ENCODE results near the gene TMEM269. TPM values are rescaled to one million over a fixed set of nuclear protein-coding genes. Genes with fewer than 3 reads are reported as not detected.

TMEM269 gene, protein sequence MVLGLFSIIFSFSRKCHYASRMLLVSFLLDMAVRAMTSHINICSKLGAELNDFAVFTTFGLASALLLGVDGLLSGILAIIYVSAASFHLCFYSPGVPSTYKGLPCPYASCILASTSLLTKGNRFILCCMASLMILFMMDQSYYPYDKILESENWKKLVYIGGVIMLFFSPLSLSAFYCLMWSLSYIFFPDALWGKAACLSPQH
- not detected in 2 replicates for total RNA-seq

DNA sequence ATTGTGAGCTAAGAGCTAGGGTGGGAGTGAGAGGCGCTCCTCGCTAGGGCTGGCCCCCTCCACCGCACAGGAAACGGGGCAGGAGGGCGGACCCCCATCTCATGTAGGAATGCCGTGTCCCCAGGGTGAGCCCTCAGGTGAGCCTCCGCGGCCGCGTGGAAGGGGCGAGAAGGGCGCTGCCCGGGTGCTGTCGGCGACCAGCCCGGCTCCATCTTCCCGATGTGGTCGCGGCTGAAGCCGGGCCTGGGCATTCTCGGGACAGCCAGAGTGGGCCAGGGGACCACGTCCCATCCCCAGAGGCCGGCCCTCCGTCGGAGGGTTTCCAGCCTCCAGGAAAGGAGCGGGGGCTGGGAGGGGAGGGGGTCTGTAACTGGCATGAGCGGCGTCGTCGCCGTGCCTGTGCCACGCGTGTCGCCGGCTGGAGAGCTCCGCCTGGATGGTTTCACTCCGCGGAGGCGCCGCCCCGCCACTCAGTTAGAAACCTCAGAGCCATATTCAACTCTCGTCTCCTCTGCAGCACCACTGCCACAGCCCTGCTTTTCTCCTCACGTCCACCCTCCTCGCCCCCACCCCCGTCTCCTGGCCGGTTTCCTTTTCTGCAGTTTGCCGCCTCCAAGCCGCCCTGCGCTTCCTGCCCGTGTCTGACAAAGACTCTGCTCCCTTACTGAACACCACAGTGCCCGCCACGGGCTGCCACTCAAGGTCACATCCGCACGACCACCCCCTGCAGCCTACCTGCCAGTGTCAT lies at the start of gene TMEM269:
TMEM269 (plus strand) TSS at position 46 of the 748 bp plus-strand sequence. CDS start 4,903 bp downstream, outside the sequence.

DNA sequence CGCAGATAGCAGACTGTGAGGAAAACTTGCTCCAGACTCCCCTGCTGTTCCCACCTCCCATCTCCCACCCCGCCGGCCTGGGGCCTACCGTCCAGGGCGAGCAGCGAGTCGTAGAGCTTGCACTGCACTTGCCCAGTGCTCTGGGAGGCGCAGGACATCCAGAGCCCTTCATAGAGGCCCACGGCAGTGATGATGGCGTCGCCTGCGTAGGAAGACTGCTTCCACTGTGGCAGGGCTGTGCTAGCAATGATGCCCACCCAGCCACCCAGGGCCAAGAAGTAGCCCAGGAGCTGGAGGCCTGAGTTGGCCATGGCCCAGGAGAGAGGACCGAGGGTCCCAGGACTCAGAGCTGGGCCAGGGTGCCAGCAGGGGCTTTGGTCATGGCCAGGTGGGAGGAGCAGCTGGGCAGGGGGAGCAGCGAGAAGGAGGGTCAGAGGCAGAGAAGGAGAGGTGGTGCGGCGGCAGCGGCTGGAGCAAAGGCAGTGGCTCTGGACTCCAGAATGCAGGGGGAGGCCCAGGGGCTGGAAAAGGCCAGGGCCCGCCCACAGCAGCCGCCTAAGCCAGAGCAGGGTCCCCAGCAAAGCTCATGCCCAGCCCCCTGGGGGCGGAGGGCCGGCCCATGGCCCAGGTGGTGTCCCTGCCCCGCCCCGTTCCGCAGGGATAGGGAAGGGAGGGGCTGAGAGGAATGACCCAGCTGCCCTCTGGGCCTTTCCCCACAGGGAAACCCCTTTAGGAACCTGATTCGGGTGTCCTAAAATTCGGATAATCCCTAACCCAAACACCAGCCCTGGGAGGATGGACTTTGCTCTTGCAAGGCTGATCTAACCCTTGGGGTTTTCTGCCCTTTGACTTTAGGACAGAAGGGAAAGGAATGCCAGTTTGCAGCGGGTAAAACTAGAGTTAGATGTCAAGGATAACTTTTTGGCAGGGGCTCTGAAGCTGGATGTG lies 44.8 kb upstream of the TMEM269 start, which contains the start of gene CLDN19:
CLDN19 (minus strand) TSS at position 484 of the 948 bp plus-strand sequence; CDS start at position 311, 173 bp downstream.

DNA sequence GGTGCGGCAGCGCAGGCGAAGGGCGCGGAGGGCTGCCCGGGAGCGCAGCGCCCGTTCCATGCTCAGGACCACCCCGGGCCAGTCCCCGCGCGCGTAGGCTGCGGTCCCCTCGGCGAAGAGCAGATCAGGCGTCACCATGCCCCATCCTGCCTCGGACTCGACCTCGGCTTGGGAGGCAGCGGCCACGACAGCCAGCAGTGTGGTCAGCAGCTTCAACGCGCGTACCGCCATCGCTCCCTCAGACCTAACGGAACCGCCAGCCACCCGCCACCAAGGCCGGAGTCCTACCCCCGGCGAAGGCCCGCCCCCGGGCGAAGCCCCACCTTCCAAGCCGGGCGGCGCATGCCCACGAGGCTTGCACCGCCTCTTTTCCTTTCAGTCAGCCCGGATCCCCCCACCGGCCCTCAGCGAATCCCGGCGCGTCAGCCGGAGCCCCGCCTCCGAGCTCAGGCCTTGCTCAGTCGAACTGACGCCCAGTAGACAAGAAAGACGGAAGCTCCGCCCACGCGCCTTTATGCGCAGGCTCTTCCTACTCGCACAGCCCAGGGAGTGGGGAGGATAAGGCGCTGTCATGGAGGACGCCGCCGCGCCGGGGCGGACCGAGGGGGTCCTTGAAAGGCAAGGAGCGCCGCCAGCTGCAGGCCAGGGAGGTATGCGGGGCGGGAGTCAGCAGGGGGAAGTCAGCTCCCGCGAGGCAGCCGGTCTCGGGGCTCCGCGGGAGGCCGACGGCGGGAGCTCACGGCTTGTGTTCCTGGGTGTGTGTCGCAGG lies 17.9 kb upstream of the TMEM269 start, which contains the start of the genes C1orf50 and P3H1:
C1orf50 (plus strand) TSS at position 509 of the 769 bp plus-strand sequence; CDS start at position 572, 63 bp downstream.
P3H1 (minus strand) TSS at position 288 of the 769 bp plus-strand sequence; CDS start at position 231, 57 bp downstream.

DNA sequence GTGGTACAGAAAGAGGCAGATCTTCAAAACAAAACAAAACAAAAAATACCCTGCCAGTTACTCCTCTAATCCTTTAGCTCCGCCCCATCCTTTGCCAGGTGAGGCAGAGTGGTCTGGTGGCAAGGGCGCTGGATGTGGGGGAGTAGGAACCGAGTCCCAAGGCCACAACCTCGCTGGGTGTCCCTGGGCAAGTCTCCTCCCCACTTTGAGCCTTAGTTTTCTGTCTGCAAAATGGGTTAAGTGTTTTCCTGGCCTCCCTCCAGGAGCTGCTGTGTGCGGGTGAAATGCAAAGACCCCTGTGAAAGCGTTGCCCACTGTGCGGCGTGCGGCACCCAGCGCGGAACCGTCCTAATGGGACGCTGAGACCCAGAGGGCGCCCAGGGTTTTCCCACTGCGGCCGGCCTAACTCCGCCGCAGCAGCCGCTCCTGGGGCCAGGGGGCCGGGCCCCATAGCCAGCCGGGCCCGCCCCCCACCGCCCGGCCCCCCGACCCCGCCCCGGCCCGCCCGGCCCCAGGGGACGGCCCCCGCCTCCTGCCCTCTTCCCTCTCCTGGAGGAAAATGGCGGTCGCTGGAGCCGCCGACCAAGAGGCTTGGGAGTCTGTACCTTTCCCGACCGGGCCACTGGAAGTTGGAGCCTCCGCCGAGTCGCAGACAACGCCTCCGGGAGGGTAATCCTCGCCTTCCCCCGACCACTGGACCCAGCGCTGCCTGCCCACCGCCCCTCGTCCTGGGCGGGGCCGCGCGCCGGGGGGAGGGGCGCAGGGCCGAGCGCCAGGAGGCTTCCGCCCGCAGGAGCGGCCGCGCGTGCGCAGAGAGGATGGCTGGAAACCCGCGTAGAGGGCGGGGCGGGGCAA lies 32.0 kb downstream of the TMEM269 start, which contains the start of the genes ERMAP and SVBP:
ERMAP (plus strand) TSS at position 538 of the 855 bp plus-strand sequence. CDS start 13,327 bp downstream, outside the sequence.
SVBP (minus strand) TSS at position 813 of the 855 bp plus-strand sequence. CDS start 853 bp downstream, outside the sequence.

DNA sequence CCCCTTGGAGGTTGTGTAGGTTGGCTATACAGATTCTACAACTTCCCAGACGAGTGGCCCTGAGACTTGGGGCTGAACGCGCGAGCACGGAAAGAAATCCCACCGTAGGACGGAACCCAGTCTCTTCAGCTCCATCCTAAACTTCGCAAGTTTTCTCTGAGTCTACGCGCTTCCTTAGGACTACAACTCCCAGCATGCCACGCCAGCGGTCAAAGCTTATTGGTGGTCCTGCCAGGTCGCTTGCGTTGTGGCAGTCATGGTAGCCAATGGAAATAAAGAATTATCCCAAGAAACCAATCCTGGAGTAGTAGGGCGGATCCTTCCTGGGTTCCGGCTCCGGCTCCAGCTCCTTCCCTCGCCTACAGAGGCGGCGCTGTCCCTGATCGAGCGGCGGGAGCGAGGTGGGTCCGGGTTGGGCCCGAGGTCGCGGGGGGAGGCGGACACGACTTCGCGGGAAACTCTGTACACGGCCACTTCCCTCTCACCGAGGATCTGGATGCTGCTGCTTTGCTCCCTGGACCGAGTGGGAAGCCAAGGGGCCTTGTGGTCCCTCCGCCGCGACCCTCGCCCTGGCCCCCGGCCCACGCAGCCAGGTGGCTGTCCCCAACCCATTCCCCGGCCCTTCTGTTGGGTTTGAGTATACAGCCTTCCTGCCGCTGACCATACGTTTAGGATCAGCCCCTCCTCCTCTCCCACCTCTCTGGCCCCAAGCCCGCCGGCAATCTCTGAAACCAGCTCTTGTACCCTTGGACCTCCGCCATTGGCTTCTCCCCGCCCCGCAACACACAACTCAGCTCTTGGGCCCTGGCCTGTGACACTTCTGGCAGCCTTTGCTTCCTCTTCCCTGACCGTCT lies 61.7 kb downstream of the TMEM269 start, which contains the start of gene ZNF691:
ZNF691 (plus strand) TSS at position 357 of the 854 bp plus-strand sequence. CDS start 3,046 bp downstream, outside the sequence.

Other genes starting within 250 kb of the TMEM269 start
- gene PPIH, start 126.6 kb upstream of the TMEM269 start, total RNA-seq, result 28.7 and 40.3 TPM in 2 replicates
- gene YBX1, start 102.6 kb upstream of the TMEM269 start, total RNA-seq, result 715 and 801 TPM in 2 replicates
- gene CLDN19, start 44.8 kb upstream of the TMEM269 start, total RNA-seq, result not detected in 2 replicates
- 96.7 and 121 TPM in 2 replicates for gene P3H1, start 18.0 kb upstream of the TMEM269 start, total RNA-seq
- gene C1orf50, start 17.7 kb upstream of the TMEM269 start, total RNA-seq, result 2.8 and 3.6 TPM in 2 replicates
- 6.4 and 6.8 TPM in 2 replicates for gene ERMAP, start 32.1 kb downstream of the TMEM269 start, total RNA-seq
- gene SVBP, start 32.4 kb downstream of the TMEM269 start, total RNA-seq, result 13.6 and 15.3 TPM in 2 replicates
- 6.9 and 8.4 TPM in 2 replicates for gene ZNF691, start 61.6 kb downstream of the TMEM269 start, total RNA-seq
- 25.6 and 196 TPM in 2 replicates for gene SLC2A1, start 173.9 kb downstream of the TMEM269 start, total RNA-seq